SKM-1 treated with dmso at 0.1 percent for 144 hours (cell line): ENCODE data around the gene NRM.
A peak's percentile ranks its signal among the peaks of the same experiment; 100 is the strongest.
"Not testable (repeated sequence)": the region's sequence is repeated elsewhere in the genome, so short reads cannot be mapped to it uniquely, and the experiment has no call there.

Source experiments
- DNase-seq: peaks from one replicate; lab custom pipeline; 2025; ENCODE audit not compliant: unreplicated experiment; lab: John Stamatoyannopoulos, UW

NRM gene

DNA sequence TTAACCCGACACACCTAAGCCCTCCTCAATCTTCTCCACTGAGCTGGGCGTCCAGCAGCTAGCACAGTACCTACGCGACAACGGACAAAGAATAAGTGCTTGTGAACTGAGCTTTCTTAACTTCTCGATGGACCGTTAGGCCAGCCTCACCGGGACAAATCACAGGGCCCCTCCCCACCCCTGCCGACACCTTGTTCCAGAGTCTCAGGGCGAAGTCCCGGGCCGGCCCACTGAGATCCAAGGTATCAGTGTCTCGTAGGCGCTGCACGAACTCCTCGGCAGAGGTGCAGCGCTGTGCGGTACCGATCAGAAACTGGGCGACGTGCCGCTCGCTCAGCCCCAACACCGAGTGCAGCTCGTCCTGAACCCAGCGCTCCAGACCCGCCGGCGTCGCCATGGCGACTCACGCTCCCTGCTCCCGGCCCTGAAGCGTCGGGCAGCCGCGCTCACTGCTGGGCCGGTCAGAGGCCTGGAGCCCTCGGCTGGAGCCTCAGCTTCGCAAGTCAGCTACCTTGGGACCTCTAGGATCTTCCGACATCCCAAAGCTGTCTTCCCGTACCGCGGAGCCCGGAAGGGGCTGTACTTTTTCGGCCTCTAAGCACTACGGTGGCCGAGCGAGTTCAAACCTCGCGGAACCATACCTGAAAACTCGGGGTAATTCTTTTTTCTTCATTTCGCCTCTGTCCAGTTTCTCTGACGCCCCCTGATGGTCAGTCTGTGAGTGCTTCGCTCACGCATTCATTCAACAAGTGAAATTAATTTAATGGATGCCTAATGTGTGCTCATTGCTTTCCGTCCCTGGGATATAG lies 18.1 kb downstream of the NRM start, which contains the start of gene DHX16:
Gene DHX16, minus strand, starts transcription at position 562 of the 809 bp plus-strand sequence. Its CDS starts 165 bp downstream, at position 397.
- peak; percentile 92 for DNase-seq

DNA sequence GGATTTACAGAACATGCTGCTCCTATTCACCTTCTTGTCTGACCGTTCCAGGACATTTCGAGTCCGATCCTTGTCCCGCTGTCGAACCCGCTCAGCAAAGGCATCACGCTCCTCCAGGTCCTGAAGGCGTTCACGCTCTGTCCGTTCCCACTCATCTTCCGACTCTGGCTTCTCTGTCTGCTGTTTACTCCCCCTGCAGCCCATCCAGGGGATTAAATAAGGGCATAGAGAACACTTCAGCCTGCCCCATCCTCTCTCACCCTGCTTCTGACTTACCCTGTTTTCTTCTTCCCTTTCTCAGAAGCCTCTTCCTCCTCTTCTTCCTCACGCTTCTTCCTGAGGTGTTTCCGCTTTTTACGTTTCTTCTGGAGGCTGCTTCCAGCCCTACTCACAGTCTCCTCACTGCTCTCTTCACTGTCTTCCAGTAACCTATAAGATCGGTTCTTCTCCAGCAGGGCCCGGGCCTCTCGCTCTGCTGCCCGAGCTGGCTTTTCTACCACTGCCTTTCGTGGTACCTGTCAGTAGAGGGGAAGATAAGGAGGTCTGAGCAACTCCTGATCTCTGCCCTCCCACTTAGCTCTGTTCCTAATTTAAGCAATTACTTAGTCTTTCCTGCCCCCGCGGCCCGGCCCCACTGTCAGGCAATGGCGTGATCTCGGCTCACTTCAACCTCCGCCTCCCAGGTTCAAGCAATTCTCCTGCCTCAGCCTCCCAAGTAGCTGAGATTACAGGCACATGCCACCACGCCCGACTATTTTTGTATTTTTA lies 19.8 kb downstream of the NRM start:
- DNase-seq, result no peak

GRCh38 chr6:30666300-30666699 lies 24.5 kb downstream of the NRM start:
- DNase-seq, result not testable (repeated sequence)

DNA sequence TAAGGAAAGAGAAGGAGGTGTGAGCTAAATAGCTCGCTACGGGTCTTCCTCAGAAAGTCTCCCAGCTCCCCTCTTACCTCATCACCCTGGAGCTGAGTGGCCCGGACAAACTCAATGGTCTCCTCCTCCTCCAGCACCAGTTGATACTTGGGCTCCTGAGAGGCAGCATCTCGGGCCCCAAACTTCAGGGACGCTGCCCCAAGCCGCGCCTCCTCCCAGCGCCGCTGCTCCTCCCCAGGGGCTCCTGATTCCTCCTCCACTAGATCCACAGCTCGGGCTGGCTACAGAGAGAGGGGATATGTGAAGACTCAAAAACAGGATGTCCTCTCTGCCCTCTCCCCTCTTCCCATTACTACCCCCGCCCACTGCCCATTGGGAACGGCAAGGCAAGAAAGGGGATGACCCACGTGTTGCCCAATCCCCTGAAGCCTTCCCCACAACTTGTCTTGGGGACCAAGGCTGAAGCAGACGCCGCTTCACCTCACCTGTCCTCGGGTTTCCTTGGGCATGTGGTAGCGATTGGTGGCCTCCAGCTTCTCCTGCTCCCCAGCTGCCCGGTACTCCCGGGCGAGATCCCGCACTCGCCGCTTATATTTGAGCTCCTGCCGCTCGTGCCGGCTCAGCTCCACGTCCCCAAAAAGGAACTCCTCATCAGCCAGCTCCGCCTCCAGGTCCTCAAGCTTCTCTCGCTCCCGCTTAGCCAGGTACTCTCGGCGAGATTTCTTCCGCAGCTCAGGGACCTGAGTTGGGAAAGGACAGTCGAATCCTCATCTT lies 25.6 kb downstream of the NRM start:
- DNase-seq, result no peak

DNA sequence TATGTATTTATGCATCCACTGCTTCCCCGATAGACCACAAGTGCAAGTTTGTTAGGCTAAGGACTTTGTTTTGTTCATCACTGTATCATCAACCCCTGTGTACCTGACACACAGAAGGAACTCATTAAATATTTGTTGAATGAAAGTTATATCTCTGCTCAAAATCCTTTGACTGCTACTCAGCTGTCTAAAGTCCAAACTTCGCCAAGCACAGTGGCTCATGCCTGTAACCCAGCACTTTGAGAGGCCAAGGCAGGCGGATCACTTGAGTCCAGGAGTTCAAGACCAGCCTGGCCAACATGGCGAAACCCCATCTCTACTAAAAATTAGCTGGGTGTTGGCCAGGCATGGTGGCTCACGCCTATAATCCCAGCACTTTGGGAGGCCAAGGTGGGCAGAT lies 32.9 kb downstream of the NRM start:
- not testable (repeated sequence) for DNase-seq

- no peak for DNase-seq
Observed at GRCh38 chr6:30657454-30657853, 33.3 kb downstream of the NRM start.

- DNase-seq, result no peak
Observed at GRCh38 chr6:30656513-30656912, 34.3 kb downstream of the NRM start.

DNA sequence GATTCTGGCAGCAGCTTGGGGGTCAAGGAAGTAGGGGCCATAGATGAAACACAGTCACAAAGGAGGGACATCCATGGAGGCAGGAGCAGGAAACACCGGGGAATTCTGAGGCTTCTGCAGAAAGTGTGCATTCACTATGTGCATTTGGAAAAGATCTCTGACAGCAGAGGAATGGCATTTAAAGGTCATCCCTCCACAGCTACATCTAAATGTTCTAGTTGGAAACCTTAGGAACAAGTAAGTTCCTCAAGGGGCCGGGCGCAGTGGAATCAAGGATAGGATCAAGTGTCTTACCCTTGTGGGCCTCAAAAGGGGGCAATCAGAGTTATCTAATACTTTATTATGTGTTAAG lies 35.1 kb downstream of the NRM start:
- DNase-seq, result no peak

DNA sequence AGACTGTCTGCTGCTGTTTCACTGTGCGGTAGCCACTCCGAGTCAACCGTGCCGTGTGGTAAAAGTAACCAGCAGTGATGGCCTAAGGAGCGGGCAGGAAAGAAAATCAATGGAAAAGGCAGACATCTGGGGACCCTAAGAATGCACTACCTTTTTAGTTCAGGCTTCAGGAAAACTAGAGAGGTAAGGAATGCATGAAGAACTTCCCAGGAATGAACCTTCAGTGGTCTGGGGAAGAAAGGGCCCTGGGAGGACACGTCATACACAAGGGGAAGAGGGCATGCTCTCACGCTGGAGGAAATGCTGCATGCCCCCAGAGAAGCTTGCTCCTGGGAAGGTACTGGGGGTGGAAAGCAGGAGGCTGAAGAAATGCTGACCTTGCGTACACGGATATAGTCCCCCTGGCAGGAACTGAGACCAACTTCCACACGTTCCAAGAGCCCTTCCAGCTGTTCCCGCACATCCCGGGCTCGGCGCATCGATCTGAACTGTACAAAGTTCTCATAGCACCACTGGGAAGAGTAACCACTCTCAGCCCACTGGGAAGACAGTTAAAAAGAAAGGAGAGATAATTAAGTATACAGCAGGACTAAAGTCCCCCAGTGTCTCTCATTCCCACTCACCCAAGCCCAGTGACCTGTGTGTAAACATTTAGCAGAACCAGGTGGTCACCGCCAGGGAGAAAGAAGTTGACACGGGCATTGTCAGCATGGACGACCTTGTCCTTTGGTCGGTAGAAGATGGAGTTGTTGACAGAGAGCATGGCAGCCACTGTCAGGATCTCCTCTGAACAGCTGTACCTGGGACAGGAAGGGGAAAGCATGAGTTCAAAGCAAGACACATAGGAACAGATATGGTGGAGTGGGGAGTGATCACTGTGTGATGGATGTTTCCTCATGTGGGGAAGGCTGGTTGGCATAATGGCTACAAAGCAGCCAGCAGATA lies 35.7 kb downstream of the NRM start:
- DNase-seq, result no peak

DNA sequence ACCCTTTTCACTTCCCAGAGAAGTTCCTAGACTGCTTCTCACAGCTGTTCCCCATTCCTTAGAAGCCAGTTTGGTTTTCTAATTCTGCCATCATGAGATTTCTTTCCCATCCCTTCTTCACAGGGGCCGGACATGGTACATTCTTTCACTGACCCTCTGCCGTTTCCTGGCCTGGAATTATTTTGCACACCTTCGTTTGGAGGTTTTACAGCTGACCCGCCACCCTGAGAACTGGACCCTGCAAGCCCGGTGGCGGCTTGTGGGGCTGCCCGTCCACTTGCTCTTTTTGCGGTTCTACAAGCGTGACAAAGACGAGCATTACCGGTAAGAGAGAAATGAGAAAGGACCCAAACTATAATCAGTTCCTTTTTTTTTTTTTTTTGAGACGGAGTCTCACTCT lies 39.6 kb downstream of the NRM start:
- no peak for DNase-seq

- DNase-seq, result peak; percentile 37
Observed at GRCh38 chr6:30647242-30648116, 43.3 kb downstream of the NRM start.

- peak; percentile 90 for DNase-seq
Observed at GRCh38 chr6:30646450-30647241, 44.1 kb downstream of the NRM start, which contains the start of gene C6orf136. Gene C6orf136, plus strand, starts transcription at chr6:30647133. Its CDS starts 99 bp downstream, at chr6:30647232.

GRCh38 chr6:30645989-30646388 lies 44.8 kb downstream of the NRM start:
- DNase-seq, result no peak

DNA sequence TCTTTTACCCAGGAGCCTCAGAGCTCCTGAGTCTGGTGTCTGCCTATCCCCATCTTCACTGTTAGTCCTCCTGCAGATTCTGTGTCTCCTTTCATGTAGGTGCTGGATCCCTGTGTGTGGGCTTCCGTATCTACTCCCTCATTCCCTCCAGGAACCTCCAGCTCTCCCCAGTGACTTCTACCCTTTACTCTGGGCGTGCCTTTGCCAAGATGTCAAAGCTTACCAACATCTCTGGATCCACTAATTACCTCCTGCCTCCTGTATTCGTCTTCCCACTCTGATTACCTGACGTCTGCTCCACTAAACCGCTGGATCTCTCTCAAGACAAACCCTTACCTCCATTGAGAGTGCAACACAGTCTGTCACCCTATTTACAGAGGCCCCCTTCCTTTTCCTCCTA lies 46.0 kb downstream of the NRM start:
- DNase-seq, result no peak

DNA sequence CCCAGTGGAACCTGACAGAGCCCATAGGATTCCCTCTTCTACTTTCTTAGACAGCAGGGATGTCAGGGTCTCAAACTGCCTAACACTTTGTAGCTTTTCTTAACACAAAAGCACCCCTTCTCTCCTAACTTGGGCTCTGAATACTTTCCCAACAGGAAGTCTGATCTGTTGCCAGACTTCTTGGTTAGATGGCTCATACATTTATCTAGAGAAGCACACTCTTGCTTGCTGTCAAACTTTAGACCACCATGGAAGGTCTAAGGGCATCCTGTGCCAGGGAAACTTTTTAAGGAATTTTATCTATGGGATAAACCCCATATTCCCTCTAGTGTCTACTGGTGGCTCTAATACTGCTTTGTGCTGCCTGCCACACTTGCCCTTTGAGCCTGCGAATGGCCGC lies 47.1 kb downstream of the NRM start:
- no peak for DNase-seq

GRCh38 chr6:30641048-30641447 lies 49.7 kb downstream of the NRM start:
- no peak for DNase-seq

DNA sequence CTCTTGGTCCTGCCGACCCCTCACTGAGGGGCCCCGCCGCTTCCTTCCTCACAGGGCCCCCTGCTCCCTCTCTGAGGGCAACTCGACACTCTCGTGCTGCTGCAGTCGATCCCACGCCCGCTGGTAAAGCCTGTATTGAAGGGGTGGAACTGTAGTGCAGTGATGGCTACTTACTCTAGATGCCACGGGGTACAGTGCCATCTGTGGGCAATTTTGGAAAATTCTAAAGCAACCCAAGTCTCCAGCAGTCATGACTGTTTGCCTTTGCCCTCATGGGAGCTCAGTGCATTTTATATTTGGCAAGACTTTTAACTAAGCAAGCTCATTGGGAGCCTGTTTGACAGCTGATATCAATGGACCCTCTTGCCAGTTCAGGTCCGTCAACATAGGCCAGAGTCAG lies 50.3 kb downstream of the NRM start:
- no peak for DNase-seq
